Eye (tissue), 1 donor: ENCODE data around the gene SLC35F4.
"Not testable (repeated sequence)": the region's sequence is repeated elsewhere in the genome, so short reads cannot be mapped to it uniquely, and the experiment has no call there.

Experiments used
- DNase-seq: peaks from one replicate; pipeline ENCODE4 v3.0.0-alpha.2; 2015

The SLC35F4 gene

DNA sequence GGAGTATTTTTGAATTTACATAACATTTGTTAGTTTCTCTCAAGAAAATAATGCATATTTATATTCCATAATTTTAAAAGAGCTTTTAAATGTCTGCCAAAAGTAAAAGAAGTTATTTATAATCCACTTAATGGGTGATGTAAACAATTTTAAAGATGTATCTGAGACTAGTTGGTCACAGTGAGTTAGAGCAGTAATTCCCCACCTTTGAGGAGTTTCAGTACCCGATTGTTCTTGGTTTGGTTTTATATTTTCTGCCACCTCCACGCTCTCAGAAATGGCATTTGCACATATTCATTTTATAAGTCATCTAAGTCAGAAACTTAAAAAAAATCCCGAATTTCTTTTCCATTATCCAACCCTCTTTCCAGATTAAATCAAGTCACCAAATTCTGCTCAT lies 153.2 kb downstream of the SLC35F4 start:
- DNase-seq, result no peak

DNA sequence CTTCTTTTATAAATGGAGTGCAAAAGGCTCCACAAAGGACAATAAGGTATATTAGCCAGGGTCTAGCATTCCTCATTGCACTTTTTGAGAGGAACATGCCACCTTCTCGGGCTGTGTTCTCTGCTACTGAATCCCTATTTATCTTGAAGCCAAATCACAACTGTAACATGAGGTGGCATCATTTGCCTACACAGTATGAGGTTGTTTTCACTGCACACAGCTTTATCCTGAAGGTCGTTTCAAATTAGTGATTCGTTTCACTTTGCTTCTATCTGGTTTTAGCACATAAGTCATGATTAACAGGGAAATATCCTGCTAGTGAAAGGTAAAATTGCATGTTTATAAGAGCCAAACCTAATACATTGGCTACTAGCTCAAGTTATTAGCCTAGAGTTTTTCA lies 153.8 kb downstream of the SLC35F4 start:
- no peak for DNase-seq

DNA sequence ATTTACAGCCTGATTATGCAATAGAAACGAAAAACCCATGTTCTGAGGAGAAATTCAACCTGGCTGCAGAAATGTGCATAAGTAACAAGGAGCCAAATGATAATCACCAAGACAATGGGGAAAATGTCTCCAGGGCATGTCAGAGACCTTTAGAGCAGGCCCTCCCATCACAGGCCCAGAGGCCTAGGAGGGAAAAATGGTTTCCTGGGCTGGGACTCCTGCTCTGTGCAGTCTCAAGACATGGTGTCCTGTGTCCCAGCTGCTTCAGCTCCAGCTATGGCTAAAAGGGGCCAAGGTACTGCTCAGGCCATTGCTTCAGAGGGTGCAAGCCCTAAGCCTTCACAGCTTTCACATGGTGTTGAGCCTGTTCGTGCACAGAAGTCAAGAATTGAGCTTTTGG lies 156.0 kb downstream of the SLC35F4 start:
- no peak for DNase-seq

DNA sequence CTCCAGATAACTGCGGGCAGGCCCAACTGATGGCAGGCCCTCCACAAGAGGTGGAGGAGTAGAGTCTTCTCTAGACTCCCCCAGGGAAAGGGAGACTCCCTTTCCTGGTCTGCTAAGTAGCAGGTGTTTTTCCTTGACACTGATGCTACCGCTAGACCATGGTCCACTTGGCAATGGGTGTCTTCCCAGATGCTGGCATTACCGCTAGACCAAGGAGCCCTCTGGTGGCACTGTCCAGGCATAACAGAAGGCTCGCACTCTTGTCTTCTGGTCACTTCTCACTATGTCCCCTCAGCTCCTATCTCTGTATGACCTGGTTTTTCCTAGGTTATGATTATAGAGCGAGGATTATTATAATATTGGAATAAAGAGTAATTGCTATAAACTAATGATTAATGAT lies 156.8 kb downstream of the SLC35F4 start:
- DNase-seq, result not testable (repeated sequence)

DNA sequence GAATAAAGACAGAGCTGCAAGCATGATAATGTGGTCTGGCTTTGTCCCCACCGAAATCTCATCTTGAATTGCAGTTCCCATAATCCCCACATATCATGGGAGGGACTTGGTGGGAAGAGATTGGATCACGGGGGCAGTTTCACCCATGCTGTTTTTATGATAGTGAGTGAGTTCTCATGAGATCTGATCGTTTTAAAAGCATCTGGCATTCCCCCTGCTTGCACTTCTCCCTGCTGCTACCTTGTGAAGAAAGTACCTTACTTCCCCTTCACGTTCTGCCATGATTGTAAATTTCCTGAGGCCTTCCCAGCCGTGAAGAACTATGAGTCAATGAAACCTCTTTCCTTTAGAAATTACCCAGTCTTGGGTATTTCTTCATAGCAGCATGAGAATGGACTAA lies 158.7 kb downstream of the SLC35F4 start:
- no peak for DNase-seq

DNA sequence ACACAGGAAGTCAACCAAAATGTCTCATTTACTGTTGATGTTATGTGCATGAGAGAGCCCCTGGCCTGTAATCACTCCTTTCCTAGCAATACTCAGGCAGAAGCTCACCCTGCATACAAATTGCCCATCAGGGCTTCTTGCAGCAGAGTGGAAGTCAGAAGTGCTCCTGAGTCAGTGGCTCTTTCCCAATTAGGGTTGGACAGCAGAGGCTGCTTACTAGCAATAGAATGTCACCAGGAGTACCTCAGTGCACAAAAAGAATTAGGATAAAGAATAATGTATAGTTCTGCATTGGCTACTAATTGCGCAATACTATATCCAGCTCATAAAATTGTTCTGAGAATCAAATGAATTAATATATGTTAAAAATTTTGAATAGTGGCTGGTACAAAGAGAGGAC lies 161.1 kb downstream of the SLC35F4 start:
- DNase-seq, result no peak

DNA sequence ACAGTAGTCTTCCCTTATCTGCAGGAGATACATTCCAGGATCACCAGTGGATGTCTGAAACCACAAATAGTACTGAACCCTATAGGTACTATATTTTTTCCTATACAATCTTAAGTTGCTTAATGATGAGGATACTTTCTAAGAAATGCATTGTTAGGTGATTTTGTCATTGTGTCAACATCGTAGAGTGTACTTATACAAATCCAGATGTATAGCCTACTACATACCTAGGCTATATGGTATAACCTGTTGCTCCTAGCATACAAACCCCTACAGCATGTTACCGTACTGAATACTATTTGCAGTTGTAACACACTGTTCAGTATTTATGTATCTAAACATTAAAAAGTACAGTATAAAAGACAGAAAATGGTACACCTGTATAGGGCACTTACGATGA lies 165.9 kb downstream of the SLC35F4 start:
- no peak for DNase-seq

DNA sequence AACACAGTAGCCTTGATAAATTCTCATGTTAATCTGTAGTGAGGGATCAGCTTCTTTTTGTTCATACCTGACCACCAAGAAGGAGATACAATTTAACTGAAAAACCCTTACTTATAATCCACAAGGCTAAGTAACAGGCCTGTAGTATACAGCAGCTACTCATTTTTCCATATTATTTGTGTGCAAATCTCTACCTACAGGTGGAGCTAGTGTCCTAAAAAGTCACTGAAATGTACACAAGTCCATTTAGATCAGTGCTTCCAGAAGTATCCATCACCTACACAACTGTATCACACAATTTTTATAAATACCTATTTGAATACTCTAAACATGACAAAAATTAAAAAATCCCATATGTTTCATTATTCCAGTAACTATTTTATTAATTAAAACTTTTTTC lies 173.2 kb downstream of the SLC35F4 start:
- DNase-seq, result no peak

DNA sequence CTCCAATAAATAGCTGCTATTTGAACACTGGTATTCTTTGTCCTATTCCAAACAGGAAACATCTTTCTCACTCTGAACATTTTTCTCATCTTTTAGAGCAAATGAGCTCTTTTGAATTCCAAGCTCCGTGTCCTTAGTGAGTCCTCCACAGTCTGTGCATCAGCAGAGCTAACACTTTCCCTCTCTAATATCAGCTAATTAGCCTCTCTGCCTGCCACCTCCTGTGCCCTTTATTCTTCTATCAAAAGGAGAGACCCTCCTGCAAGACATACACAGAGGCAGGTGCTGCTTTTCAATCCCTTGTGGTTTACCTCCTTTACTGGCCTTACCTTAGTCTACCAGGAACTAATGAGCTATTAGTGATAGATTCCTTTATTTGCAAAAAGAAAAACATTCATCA lies 178.5 kb downstream of the SLC35F4 start:
- DNase-seq, result no peak

DNA sequence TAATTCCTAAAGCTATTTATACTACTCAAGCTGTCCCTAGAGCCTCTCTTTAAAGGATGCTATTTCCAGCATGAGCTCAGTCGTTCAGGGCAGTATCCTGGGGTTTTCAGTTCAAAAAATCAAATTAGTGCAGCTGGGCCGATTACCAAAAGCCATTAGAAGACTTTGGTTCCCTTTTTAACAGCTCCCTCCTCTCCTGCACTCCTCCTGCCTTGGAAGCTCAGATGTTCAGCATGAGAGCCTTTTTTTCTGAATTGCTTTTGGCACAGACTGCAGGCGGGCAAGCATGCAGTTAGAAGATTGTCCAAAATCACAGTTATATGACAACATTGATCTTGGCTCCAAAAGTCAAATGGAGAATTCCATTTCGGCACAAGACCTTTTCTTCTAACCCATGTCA lies 179.6 kb downstream of the SLC35F4 start:
- peak; percentile 27 for DNase-seq

DNA sequence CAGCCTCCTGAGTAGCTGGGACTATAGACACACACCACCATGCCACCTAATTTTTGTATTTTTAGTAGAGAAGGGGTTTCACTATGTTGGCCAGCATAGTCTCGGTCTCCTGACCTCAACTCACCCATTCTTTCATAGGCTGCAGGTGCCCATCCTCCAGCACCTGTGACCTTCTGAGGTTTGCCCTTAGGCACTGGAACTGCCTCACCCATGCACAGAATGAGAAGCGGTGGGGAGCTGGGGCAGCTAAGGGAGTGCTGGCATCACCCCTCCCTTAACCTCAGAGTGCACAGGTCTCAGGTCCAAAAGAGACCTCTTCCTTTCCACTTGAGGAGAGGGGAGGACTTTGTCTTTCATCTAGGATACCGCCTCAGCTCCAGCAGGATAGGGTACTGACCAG lies 194.9 kb downstream of the SLC35F4 start:
- DNase-seq, result no peak

DNA sequence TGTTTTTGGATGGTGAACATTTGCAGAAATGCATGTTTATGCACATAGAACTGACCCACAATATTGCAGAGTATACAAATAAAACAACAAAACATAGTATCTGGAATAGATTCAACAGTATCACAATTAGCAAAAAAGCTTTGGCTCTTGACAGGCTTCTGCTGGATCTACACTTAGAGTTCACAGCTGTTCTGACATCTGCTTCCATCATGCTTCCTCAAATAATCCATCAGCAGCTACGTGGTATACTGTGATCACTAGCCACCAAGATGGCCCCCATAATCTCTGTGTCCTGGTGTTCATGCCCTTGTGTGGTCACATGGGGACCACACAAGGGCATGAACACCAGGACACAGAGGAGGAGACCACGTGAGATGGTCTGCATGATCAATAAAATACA lies 205.7 kb downstream of the SLC35F4 start:
- DNase-seq, result peak; percentile 6

DNA sequence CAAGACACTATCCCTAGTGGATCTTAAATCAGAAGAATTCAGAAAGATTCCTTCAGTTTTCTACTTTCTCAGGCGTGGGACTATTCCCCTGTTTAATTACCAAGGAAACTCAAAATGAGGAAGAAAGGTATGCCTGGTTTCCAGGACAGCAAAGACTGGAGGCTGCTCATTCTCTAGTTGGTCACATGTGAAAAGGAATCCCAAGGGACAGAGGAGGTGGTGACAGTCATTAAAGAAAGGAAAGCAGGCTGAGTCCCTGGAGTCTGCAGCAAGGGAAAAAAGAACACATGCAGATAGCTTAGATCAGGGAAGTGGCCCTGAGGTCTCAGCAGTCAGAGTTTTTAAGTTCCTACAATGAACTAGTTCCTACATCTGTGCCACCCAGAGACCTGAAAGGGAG lies 206.8 kb downstream of the SLC35F4 start:
- peak; percentile 13 for DNase-seq

DNA sequence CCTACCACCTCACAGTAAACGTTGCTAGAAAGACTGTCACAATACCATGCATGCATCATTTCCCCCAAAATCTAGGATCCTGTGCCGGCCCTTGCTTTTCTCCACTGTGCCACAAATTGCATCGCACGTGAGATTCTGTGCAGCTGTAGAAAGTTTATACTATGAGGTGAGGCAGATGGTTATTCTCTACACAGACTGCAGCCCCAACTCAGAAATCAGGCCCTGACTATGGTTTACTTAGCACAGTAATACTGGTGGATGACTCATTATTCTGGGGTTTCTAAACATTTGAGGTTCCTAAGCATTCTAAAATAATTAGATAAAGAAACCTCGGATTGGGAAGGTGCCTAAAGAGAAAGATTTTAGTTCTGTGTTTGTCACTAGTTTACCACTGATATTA lies 208.4 kb downstream of the SLC35F4 start:
- DNase-seq, result no peak

DNA sequence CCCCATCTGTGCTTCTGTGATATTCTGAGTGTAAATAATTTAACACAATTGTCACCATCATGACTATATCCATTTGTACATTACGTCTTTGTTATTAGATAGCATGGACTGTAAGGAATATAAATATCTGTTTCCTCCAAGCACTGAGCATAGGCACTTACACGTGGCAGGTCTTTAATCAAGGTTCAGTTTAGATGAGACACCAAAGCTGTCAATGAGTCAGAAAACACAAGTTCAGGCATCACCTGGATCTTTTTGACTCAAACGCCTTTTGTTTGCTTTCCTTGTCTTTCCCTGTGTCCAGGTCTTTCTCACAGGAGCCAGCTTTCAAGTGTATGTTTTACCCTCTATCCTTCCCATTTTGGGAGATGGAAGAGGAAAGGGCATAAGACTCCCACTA lies 209.0 kb downstream of the SLC35F4 start:
- DNase-seq, result no peak

DNA sequence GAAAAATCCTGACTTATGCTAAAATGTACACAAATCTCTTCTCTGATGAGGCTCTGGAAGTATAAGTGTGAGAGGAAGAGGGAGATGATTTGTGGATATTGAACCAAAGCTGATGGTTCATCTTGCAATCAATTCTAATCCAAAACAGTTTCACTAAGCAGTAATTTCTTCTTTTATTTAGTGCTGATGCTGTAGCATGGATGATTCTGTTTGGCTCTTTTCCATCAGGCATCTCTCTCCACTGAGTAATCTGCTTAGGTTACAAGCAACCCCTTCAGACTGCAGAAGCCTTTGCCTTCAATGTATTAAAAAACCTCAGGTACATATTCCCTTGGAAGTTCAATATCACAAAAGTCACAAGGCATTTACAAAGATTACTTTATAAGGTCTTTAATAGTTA lies 213.1 kb downstream of the SLC35F4 start:
- no peak for DNase-seq

DNA sequence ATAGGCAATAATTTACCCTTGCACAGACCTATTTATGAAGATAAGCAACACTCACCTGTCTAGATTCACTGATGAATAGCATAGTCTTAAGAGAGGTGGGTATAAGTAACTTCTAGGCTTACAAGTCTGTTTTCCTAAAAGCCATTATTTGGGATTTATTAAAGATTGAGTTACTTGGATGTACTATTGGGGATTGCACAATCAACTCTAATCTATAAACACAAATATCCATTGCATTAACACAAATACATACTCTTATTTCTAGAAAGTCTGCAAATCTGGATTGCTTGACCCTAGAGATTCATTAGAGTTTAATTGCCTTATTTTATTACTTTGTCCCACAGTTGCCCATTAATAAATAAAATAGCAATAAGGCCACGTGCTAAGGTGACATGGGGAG lies 224.1 kb downstream of the SLC35F4 start:
- no peak for DNase-seq

DNA sequence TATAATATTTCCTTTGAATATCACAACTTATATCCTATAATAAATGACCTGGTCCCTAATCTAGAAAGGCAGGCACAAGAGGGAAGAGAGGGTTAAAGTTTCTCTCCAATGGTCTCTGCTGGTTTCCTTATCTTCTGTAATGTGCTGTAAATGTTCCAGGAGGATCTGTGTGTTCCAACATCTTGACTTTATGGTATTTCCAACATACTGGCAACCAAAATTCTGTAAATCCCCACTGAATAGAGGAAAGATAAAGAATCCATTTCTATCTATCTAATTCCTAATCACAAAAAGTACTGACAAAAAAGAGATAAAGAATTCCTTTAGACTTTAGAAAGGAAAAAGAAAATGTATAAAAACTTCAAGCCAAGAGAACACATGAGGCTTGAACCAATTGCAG lies 225.9 kb downstream of the SLC35F4 start:
- DNase-seq, result no peak

DNA sequence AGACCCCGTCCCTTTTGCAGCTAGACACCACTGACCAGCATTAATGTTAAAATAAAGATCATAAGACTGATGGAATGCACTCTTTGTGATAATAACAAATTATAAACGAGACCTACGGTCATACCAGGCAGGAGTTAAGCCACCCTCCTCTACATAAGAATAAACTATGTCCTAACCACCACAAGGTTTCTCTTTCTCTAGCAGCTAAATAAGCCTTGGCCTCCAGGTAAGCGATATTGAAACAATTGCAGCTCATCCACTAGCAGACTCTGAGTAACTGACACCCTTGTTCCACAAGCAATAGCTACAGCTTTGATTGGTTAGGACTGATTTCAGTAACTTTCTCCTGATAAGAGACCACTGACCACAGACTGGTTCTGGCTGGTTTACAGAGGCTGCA lies 228.0 kb downstream of the SLC35F4 start:
- no peak for DNase-seq

DNA sequence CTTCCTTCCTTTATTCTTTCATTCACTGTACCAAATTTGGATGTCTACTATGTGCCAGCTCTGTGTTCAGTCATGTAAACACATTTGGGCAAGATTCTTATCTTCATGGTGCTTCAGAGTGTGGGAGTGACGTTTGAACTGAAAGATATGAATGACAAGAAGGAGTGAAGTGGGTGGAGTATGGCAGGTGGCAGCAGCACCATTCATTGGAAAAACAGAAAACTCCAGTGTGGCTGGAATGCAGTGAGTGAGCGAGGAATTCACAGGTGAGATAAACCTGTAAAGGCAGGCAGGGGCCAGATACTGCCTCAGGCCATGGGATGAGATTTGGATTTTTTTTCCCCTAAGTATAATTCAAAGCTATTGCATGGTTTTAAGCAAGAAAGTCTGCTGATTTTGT lies 231.6 kb downstream of the SLC35F4 start:
- DNase-seq, result no peak

DNA sequence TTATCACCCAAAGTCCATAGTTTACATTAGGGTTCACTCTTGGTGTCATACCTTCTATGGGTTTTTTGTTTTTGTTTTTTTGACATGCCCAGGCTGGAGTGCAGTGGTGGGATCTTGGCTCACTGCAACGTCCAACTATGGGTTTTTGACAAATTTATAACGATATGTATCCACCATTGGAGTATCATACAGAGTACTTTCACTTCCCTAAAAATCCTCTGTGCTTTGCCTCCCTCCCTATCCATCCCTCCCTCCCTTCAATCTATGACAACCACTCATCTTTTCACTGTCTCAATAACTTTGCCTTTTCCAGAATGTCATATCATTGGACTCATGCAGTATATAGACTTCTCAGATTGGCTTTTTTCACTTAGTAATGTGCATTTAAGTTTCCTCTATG lies 233.2 kb downstream of the SLC35F4 start:
- no peak for DNase-seq

DNA sequence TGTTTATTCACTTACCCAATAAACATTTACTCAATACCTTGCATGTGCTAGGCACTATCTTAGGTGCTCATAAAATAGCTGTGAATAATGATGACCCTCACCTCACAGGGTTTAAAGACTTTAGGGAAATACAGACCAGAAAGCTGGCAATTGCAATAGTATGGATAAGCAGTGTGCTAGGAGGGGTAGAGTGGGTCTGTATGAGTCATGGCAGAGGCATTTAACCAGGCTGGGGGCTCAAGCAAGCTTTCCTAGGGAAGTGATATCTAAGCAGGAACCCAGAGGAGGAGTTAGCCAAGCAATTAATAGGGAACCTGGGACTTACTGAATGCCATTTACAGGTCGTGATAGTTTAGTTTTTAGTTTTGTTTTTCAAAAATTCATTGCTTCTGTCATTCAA lies 248.4 kb downstream of the SLC35F4 start:
- no peak for DNase-seq

DNA sequence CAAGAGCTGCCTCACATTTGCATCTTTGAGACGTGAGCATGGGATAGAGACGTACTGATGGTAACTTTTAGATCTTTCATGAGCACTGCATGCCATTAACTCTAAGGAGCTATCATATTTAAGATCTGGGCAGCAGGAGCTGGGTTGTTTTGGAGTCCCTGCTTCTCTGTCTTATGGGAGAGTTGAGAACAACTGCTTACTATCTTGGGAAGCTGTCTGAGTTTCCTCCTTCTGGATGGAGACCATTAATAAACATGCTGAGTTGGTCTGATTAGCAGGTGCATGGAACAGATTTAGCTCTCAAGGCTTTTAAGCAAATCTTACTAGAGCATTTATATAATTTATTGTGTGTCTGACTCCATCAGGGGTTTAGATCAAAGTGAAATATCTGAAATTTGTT lies 252.9 kb downstream of the SLC35F4 start:
- no peak for DNase-seq

DNA sequence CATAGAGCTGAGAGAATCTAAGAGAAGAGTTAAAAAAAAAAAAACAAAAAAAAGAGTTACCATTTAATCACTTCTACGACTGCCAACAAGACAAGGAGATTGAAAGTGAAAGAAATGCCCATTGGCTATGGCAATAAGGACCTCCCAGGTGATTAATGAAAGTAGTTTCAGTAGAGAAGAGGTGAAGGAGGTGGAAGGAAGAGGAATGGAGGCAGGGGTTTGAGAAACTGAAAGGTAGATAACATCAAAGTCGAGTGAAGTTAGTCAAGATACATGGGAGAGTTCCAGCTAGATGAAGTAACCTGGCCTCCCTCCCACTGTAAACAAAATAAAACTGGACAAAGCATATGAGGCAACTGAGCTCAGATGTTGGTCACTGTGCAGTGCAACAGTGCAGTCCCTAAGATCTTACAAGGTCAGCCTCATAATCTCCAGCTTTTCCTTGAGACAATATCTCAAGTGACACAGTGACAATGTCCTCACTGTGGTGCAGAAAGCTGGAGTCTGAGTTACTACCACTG lies 254.3 kb downstream of the SLC35F4 start:
- no peak for DNase-seq

DNA sequence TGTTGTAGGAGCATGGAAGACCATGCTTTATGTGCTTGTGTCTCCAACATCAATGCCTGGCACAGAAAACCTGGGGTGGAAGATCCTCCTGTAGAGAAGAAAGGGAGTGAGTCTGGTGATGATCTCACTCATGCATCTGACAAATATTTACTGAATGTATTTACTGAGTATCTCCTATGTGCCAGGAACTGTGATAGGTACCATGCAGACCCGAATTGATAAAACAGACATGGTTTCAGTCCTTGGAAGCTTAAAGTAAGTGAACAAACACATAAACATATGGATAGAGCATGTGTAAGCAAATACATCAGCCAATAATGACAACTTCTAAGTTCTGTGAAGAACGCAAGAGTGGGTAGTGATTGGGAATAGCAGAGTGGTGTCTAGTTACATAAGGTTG lies 255.3 kb downstream of the SLC35F4 start:
- no peak for DNase-seq
